Osteoblast (primary cell): ENCODE results near the gene WSB1. TPM values are rescaled to one million over a fixed set of nuclear protein-coding genes. Genes with fewer than 3 reads are reported as not detected.
A peak's percentile ranks its signal among the peaks of the same experiment; 100 is the strongest.
"Not testable (repeated sequence)": the region's sequence is repeated elsewhere in the genome, so short reads cannot be mapped to it uniquely, and the experiment has no call there.

Experiments used
- DNase-seq: peaks from one replicate; pipeline ENCODE4 v3.0.0; 2011; ENCODE audit warnings: low spot score, mixed read lengths; ENCODE audit not compliant: insufficient read length; ENCODE audit errors: missing footprints
- H2AFZ ChIP-seq: 2 replicates; pipeline ENCODE4 v1.6.0; 2011; ENCODE audit warnings: mild to moderate bottlenecking, low read length
- H3K27ac ChIP-seq: 2 replicates; pipeline ENCODE4 v1.5.1; 2011; ENCODE audit warnings: mild to moderate bottlenecking, low read depth, low read length, moderate library complexity
- H3K27me3 ChIP-seq: 2 replicates; pipeline ENCODE4 v1.6.0; 2012; ENCODE audit warnings: mild to moderate bottlenecking, control low read depth, inconsistent platforms, low read length, moderate library complexity; ENCODE audit not compliant: insufficient read depth
- H3K36me3 ChIP-seq: 2 replicates; pipeline ENCODE4 v1.5.1; 2011; ENCODE audit warnings: mild to moderate bottlenecking, low read length, control low read depth, moderate library complexity; ENCODE audit not compliant: insufficient read depth
- H3K4me1 ChIP-seq: 2 replicates; pipeline ENCODE4 v1.5.1; 2011; ENCODE audit warnings: mild to moderate bottlenecking, low read length, control low read depth, moderate library complexity; ENCODE audit not compliant: insufficient read depth
- H3K4me2 ChIP-seq: 2 replicates; pipeline ENCODE4 v1.6.0; 2011; ENCODE audit warnings: mild to moderate bottlenecking, low read length; ENCODE audit not compliant: insufficient read depth
- H3K4me3 ChIP-seq: fragments of 200-600 bp; sonication (generic); 3 replicates; pipeline ENCODE4 v1.5.1; 2012; ENCODE audit warnings: mild to moderate bottlenecking, low read length, inconsistent platforms; ENCODE audit not compliant: insufficient read depth
- H3K79me2 ChIP-seq: 2 replicates; pipeline ENCODE4 v1.6.0; 2012; ENCODE audit warnings: mild to moderate bottlenecking, low read length, control low read depth, inconsistent platforms; ENCODE audit not compliant: insufficient read depth
- H3K9me3 ChIP-seq: 2 replicates; pipeline ENCODE4 v1.5.1; 2011; ENCODE audit warnings: low read depth, low read length, control low read depth
- H4K20me1 ChIP-seq: 2 replicates; pipeline ENCODE4 v1.6.0; 2012; ENCODE audit warnings: mild to moderate bottlenecking, low read length, control low read depth; ENCODE audit not compliant: insufficient read depth
- total RNA-seq: library from RNA; depleted of rRNA; stranded (reverse); fragments of >200 nt; gene quantifications from 2 replicates; pipeline ENCODE4 v1.2.3, GENCODE V29; 2012
- TF ChIP-seq, protein P1 (sequence below): IDR thresholded peaks from 2 replicates; pipeline ENCODE4 v1.5.1; 2011; ENCODE audit warnings: mild to moderate bottlenecking, low read depth, low read length, moderate library complexity; ENCODE audit errors: extremely low read depth

Gene WSB1
- total RNA-seq, 1 donor, result 177 TPM

DNA sequence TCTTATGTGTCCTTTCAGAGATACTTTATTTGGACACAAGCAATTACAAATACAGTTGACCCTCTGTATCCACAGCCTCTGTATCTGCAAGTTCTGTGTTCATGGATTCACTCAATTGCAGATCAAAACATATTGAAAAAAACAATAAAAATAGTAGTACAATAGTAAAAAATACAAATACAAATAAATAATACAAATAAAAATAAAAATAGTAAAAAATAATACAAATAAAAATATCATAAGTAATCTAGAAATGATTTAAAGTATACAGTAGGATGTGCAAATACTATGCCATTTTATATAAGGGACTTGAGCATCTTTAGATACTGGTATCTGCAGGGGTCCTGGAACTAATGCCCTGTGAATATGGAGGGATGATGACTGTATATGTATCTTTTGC, 47.4 kb upstream of the WSB1 start:
- no peaks in the 10 kb centered on the region for H3K9me3 ChIP-seq
- no peaks in the 10 kb centered on the region for H4K20me1 ChIP-seq
- TF ChIP-seq, protein P1, sequence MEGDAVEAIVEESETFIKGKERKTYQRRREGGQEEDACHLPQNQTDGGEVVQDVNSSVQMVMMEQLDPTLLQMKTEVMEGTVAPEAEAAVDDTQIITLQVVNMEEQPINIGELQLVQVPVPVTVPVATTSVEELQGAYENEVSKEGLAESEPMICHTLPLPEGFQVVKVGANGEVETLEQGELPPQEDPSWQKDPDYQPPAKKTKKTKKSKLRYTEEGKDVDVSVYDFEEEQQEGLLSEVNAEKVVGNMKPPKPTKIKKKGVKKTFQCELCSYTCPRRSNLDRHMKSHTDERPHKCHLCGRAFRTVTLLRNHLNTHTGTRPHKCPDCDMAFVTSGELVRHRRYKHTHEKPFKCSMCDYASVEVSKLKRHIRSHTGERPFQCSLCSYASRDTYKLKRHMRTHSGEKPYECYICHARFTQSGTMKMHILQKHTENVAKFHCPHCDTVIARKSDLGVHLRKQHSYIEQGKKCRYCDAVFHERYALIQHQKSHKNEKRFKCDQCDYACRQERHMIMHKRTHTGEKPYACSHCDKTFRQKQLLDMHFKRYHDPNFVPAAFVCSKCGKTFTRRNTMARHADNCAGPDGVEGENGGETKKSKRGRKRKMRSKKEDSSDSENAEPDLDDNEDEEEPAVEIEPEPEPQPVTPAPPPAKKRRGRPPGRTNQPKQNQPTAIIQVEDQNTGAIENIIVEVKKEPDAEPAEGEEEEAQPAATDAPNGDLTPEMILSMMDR, result no peak

DNA sequence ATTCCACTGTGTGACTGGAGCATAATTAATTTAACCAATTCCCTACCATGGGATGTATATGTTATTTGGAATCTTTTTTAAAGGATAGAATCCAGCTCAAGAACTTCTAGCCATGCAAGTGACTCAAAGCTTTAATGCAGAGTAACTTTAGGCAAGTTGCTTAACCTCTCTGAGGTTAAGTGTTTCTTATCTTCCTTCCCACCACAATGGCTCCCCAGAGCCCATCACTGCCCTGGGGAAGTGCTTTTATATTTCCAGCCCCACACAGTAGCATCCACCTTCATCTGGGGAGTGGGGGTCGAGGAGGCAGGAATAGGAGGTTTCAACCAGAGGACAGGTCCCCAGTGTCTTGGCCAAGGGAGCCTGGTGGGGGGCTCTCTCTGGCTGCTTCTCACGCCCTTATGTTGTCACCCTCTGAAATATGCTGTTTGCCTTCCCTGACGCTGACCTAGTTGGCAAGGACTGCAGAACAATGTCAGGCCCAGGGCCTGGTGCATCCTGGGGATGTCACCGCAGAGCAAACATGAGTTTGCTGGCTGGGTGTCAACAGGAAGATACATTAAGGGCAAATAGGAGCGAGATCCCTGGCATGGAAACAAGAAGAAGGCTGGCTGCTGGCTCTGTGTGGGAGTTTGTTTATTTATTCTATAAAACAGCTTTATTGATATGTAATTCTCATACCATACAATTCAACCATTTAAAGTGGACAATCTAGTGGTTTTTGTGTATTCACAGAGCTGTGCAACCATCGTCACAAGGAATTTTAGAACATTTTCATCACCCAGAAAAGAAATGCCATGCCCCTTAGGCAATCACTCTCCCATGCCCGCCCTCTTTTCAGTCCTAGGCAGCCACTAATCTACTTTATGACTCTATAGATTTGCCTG, 46.6 kb upstream of the WSB1 start:
- DNase-seq, result peak; percentile 67
- Histone ChIP-seq H4K20me1 (no peaks in the 10 kb centered on the region), H3K4me2 (peak overlapping the region; percentile 37), H3K27me3 (no peaks in the 10 kb centered on the region), H3K4me1 (peaks cover 32% of the 10 kb centered on the region), H3K27ac (peak overlapping the region; percentile 52), H3K9me3 (no peaks in the 10 kb centered on the region), H3K79me2 (no peaks in the 10 kb centered on the region), H2AFZ (no peak overlapping the region), H3K4me3 (no peak overlapping the region), H3K36me3 (no peaks in the 10 kb centered on the region)
- TF ChIP-seq, protein P1, result no peak

More for the DNA sequence above, 47.4 kb upstream of the WSB1 start:
- no peaks in the 10 kb centered on the region for H3K79me2 ChIP-seq
- H3K27me3 ChIP-seq, result no peaks in the 10 kb centered on the region
- no peak overlapping the region for H3K4me2 ChIP-seq
- no peak overlapping the region for H3K4me3 ChIP-seq
- DNase-seq, result no peak
- no peak overlapping the region for H3K27ac ChIP-seq
- peaks cover 32% of the 10 kb centered on the region for H3K4me1 ChIP-seq
- H3K36me3 ChIP-seq, result no peaks in the 10 kb centered on the region
- no peak overlapping the region for H2AFZ ChIP-seq

DNA sequence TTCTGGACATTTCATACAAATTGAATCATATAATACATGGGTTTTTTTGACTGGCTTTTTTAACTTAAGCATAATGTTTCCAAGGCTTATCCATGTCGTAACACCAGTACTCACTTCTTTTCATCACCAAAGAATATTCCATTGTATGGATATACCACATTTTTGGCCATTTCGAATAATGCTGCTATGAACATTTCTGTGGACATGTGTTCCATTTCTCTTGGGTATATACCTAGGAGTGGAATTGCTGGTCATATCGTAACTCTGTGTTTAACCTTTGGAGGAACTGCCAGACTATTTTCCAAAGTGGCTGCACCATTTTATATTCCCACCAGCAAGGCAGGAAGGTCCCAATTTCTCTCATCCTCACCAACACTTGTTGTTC, 46.0 kb upstream of the WSB1 start:
- Histone ChIP-seq H3K4me3 (no peak overlapping the region), H3K27ac (peak overlapping the region; percentile 52), H3K36me3 (no peaks in the 10 kb centered on the region), H3K9me3 (no peaks in the 10 kb centered on the region), H3K79me2 (no peaks in the 10 kb centered on the region), H4K20me1 (no peaks in the 10 kb centered on the region), H3K27me3 (no peaks in the 10 kb centered on the region), H3K4me1 (peaks cover 32% of the 10 kb centered on the region), H3K4me2 (no peak overlapping the region), H2AFZ (no peak overlapping the region)
- TF ChIP-seq, protein P1, result no peak
- DNase-seq, result no peak

DNA sequence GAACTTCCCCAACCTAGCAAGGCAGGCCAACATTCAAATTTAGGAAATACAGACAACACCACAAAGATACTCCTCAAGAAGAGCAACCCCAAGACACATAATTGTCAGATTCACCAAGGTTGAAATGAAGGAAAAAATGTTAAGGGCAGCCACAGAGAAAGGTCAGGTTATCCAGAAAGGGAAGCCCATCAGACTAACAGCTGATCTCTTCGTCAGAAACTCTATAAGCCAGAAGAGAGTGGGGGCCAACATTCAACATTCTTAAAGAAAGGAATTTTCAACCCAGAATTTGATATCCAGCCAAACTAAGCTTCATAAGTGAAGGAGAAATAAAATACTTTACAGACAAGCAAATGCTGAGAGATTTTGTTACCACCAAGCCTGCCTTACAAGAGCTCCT, 43.1 kb upstream of the WSB1 start:
- H3K36me3 ChIP-seq, H3K9me3 ChIP-seq, H3K27me3 ChIP-seq, H3K79me2 ChIP-seq, H3K4me3 ChIP-seq, DNase-seq, H3K27ac ChIP-seq, H2AFZ ChIP-seq, H3K4me2 ChIP-seq, H4K20me1 ChIP-seq: not testable (repeated sequence)
- peaks cover 17% of the 10 kb centered on the region for H3K4me1 ChIP-seq

DNA sequence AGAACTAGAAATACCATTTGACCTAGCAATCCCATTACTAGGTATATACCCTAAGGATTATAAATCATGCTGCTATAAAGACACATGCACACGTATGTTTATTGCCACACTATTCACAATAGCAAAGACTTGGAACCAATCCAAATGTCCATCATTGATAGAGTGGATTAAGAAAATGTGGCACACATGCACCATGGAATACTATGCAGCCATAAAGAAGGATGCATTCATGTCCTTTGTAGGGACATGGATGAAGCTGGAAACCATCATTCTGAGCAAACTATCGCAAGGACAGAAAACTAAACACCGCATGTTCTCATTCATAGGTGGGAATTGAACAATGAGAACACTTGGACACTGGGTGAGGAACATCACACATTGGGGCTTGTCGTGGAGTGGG, 39.1 kb upstream of the WSB1 start:
- not testable (repeated sequence) for H3K9me3 ChIP-seq, H3K4me1 ChIP-seq, H3K27me3 ChIP-seq, H3K36me3 ChIP-seq, H3K4me3 ChIP-seq, H3K79me2 ChIP-seq, H3K4me2 ChIP-seq, DNase-seq, H4K20me1 ChIP-seq, H3K27ac ChIP-seq, H2AFZ ChIP-seq
